Fibroblast of lung (primary cell): ENCODE results near the gene CMSS1. TPM values are rescaled to one million over a fixed set of nuclear protein-coding genes. Genes with fewer than 3 reads are reported as not detected.
A peak's percentile ranks its signal among the peaks of the same experiment; 100 is the strongest.

Source experiments
- DNase-seq, 2 donors: peaks; one replicate each; pipeline versions ENCODE4 v3.0.0 to v3.0.0-alpha.2; 2010; ENCODE audit warnings: low read depth in 2 of 2
- H2AFZ ChIP-seq: 2 replicates; pipeline ENCODE4 v1.5.1; 2012; ENCODE audit warnings: low read length, control low read depth, inconsistent platforms
- H3K27ac ChIP-seq: 2 replicates; pipeline ENCODE4 v1.5.1; 2011; ENCODE audit warnings: low read length, control low read depth; ENCODE audit not compliant: insufficient read depth
- H3K27me3 ChIP-seq: 2 replicates; pipeline ENCODE4 v1.5.1; 2011; ENCODE audit warnings: mild to moderate bottlenecking, low read length; ENCODE audit not compliant: control insufficient read depth, insufficient read depth
- H3K36me3 ChIP-seq: 2 replicates; pipeline ENCODE4 v1.5.1; 2011; ENCODE audit warnings: low read length; ENCODE audit not compliant: control insufficient read depth, insufficient read depth
- H3K4me1 ChIP-seq: 2 replicates; pipeline ENCODE4 v1.5.1; 2011; ENCODE audit warnings: low read length; ENCODE audit not compliant: control insufficient read depth, insufficient read depth; ENCODE audit errors: extremely low read depth
- H3K4me2 ChIP-seq: 2 replicates; pipeline ENCODE4 v1.5.1; 2011; ENCODE audit warnings: low read length, control low read depth; ENCODE audit not compliant: insufficient read depth; ENCODE audit errors: extremely low read depth
- H3K4me3 ChIP-seq, 4 experiments: fragments of 200-600 bp in 1 of 4; sonication (generic) in 1 of 4; replicated peaks in 1 of 4; 2 replicates each; pipeline ENCODE4 v1.5.1; 2011 to 2016; ENCODE audit warnings: low read length in 4 of 4, low read depth in 3 of 4, mild to moderate bottlenecking in 3 of 4, control low read depth in 2 of 4, inconsistent platforms in 1 of 4, mixed read lengths in 1 of 4; ENCODE audit not compliant: insufficient read depth in 1 of 4; ENCODE audit errors: control extremely low read depth in 1 of 4
- H3K79me2 ChIP-seq: 2 replicates; pipeline ENCODE4 v1.5.1; 2012; ENCODE audit warnings: mild to moderate bottlenecking, low read length, inconsistent platforms; ENCODE audit not compliant: control insufficient read depth, insufficient read depth
- H3K9ac ChIP-seq: 2 replicates; pipeline ENCODE4 v1.5.1; 2011; ENCODE audit warnings: mild to moderate bottlenecking, low read length, control low read depth; ENCODE audit not compliant: insufficient read depth
- H3K9me3 ChIP-seq: 2 replicates; pipeline ENCODE4 v1.5.1; 2012; ENCODE audit warnings: low read depth, low read length; ENCODE audit not compliant: control insufficient read depth, insufficient read depth
- H4K20me1 ChIP-seq: 2 replicates; pipeline ENCODE4 v1.5.1; 2011; ENCODE audit warnings: low read length; ENCODE audit not compliant: control insufficient read depth, insufficient read depth; ENCODE audit errors: extremely low read depth
- EZH2 ChIP-seq: IDR thresholded peaks from 2 replicates; pipeline ENCODE4 v1.5.1; 2012; ENCODE audit warnings: low read length, control low read depth, mild to moderate bottlenecking; ENCODE audit errors: missing control alignments
- polyA plus RNA-seq, 2 donors: library from polyadenylated mRNA; depleted of rRNA in 1 of 2; stranded (reverse) in 1 of 2; unstranded in 1 of 2; fragments of >200 nt; gene quantifications; 2 replicates each; pipeline ENCODE4 v1.2.1, GENCODE V29; 2011 to 2012; ENCODE audit warnings: missing spikeins in 1 of 2
- total RNA-seq: library from RNA; depleted of rRNA; stranded (reverse); fragments of >200 nt; gene quantifications from 2 replicates; pipeline ENCODE4 v1.2.1, GENCODE V29; 2014
- TF ChIP-seq, protein P1 (sequence below), 2 donors: IDR thresholded peaks in 1 of 2; conservative IDR thresholded peaks in 1 of 2; 1 replicate in 1 of 2; 2 replicates in 1 of 2; pipeline ENCODE4 v1.5.1; 2011 to 2012; ENCODE audit warnings: low read length in 2 of 2, control low read depth in 1 of 2, inconsistent platforms in 1 of 2, low read depth in 1 of 2, mild to moderate bottlenecking in 1 of 2

Gene CMSS1
- total and polyA plus RNA-seq, 2 donors (not counting 1 experiment from before 2014, with no cell fraction given): 6.9 to 13.2 TPM

DNA sequence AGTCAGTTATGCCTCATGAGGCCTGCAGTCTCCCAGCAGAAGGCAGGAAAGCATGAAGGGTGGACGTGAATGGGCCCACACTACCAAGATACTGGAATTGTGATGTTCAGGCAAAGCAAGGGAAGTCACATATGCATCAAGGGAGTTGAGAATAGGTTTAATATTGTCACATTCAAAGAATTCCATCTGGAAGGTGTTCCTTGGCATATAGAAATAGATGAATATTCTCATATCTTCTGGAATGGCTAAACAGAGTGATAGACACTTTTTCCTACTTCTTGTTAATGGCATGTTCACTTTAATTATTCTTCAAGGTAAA, 103.7 kb downstream of the CMSS1 start:
- Histone ChIP-seq H3K79me2 (no peaks in the 10 kb centered on the region), H2AFZ (no peak overlapping the region), H3K9ac (no peak overlapping the region), H3K9me3 (no peaks in the 10 kb centered on the region), H3K27me3 (no peaks in the 10 kb centered on the region), H3K4me3 (no peak overlapping the region), H3K4me1 (peaks cover 2% of the 10 kb centered on the region), H4K20me1 (no peaks in the 10 kb centered on the region), H3K27ac (no peak overlapping the region), H3K36me3 (no peaks in the 10 kb centered on the region), H3K4me2 (no peak overlapping the region)
- TF ChIP-seq EZH2: no peak
- TF ChIP-seq, protein P1, sequence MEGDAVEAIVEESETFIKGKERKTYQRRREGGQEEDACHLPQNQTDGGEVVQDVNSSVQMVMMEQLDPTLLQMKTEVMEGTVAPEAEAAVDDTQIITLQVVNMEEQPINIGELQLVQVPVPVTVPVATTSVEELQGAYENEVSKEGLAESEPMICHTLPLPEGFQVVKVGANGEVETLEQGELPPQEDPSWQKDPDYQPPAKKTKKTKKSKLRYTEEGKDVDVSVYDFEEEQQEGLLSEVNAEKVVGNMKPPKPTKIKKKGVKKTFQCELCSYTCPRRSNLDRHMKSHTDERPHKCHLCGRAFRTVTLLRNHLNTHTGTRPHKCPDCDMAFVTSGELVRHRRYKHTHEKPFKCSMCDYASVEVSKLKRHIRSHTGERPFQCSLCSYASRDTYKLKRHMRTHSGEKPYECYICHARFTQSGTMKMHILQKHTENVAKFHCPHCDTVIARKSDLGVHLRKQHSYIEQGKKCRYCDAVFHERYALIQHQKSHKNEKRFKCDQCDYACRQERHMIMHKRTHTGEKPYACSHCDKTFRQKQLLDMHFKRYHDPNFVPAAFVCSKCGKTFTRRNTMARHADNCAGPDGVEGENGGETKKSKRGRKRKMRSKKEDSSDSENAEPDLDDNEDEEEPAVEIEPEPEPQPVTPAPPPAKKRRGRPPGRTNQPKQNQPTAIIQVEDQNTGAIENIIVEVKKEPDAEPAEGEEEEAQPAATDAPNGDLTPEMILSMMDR (conservative IDR thresholded peaks at IDR 0.05 in 1 of 2, IDR thresholded peaks at IDR 0.05 in 1 of 2; ENCODE audit: low read depth in 1 of 2, low read length in 2 of 2): no peak
- DNase-seq: no peak

DNA sequence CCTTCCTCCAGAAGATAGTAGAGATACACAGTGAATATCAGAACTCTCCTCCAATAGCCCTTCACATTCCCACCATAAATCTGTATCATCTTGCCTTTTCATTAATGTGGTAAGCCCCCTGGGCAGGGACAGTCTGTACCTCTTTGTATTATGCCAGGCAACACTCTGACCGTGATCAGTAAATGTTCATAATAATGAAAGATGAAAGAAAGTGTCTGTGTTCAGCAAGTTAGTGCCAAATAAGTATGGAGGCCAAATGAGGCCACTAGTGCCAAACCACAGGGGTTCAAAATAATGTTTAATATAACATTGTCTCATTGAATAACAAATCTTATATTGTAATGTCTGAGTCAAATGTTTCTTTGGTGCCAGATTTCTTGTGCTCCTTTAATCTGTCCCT, 104.3 kb downstream of the CMSS1 start:
- Histone ChIP-seq H2AFZ (no peak overlapping the region), H3K36me3 (no peaks in the 10 kb centered on the region), H4K20me1 (no peaks in the 10 kb centered on the region), H3K4me1 (peaks cover 2% of the 10 kb centered on the region), H3K9ac (no peak overlapping the region), H3K4me2 (no peak overlapping the region), H3K4me3 (no peak overlapping the region), H3K27me3 (no peaks in the 10 kb centered on the region), H3K27ac (no peak overlapping the region), H3K9me3 (no peaks in the 10 kb centered on the region), H3K79me2 (no peaks in the 10 kb centered on the region)
- TF ChIP-seq, protein P1 (conservative IDR thresholded peaks at IDR 0.05 in 1 of 2, IDR thresholded peaks at IDR 0.05 in 1 of 2; ENCODE audit: low read depth in 1 of 2, low read length in 2 of 2): no peak
- no peak for TF ChIP-seq EZH2
- DNase-seq: peak in 1 of 2 donors; percentile 23

DNA sequence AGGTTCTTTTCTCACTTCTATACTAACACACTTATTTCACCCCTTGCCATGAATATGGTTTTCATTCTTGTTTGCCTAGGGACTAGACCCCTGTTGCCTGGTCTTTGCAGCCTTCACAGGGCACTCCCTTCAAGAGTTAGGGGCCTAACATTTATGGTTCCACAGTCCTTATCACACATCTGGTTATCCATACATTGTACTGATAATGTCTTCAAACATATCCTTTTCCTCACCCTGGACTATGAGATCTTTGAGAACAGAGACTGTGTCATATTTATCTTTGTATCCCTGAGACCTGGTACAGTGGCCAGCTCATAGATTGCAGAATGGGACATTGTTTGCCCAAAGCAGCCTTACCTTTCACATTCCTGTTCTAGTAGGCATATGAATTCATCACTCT, 106.2 kb downstream of the CMSS1 start:
- H4K20me1 ChIP-seq: no peaks in the 10 kb centered on the region
- no peak overlapping the region for H2AFZ ChIP-seq
- H3K36me3 ChIP-seq: no peaks in the 10 kb centered on the region
- H3K79me2 ChIP-seq: no peaks in the 10 kb centered on the region
- H3K4me1 ChIP-seq: peaks cover 2% of the 10 kb centered on the region
- no peak overlapping the region for H3K4me3 ChIP-seq
- H3K4me2 ChIP-seq: no peak overlapping the region
- no peak for TF ChIP-seq EZH2
- TF ChIP-seq, protein P1 (conservative IDR thresholded peaks at IDR 0.05 in 1 of 2, IDR thresholded peaks at IDR 0.05 in 1 of 2; ENCODE audit: low read depth in 1 of 2, low read length in 2 of 2): no peak
- no peaks in the 10 kb centered on the region for H3K9me3 ChIP-seq
- no peak overlapping the region for H3K9ac ChIP-seq
- H3K27me3 ChIP-seq: no peaks in the 10 kb centered on the region
- no peak for DNase-seq
- no peak overlapping the region for H3K27ac ChIP-seq
